H1 (cell line): ENCODE measurements around the gene HTR3E.

Experiments used
- EGR1 ChIP-seq: IDR thresholded peaks from 2 replicates; pipeline ENCODE4 v1.6.1; 2011; ENCODE audit warnings: low read depth, low read length, borderline replicate concordance
- EP300 ChIP-seq, 2 experiments: IDR thresholded peaks; 1 replicate in 1 of 2; 2 replicates in 1 of 2; pipeline ENCODE4 v1.6.1; 2011 to 2012; ENCODE audit warnings: low read depth in 2 of 2, low read length in 2 of 2, mild to moderate bottlenecking in 2 of 2, borderline replicate concordance in 1 of 2, inconsistent platforms in 1 of 2, moderate library complexity in 1 of 2
- JUN ChIP-seq: IDR thresholded peaks from 2 replicates; pipeline ENCODE4 v1.6.1; 2011; ENCODE audit warnings: low read depth, mild to moderate bottlenecking, improper control_type of control experiment, low read length
- KDM1A ChIP-seq: fragments of 200-600, 300-600 bp; sonication (generic); IDR thresholded peaks from 2 replicates; pipeline ENCODE4 v1.7.1; 2016; ENCODE audit warnings: mild to moderate bottlenecking, low read length, borderline replicate concordance
- POLR2A ChIP-seq, 2 experiments: IDR thresholded peaks; 1 replicate in 1 of 2; 2 replicates in 1 of 2; pipeline ENCODE4 v1.6.1; 2011; ENCODE audit warnings: low read depth in 2 of 2, low read length in 2 of 2, mild to moderate bottlenecking in 2 of 2; ENCODE audit errors: control extremely low read depth in 1 of 2
- SRF ChIP-seq: IDR thresholded peaks from 2 replicates; pipeline ENCODE4 v1.6.1; 2011; ENCODE audit warnings: mild to moderate bottlenecking, low read depth, low read length, moderate library complexity
- TF ChIP-seq, protein P1 (sequence below), 3 experiments: IDR thresholded peaks; 1 replicate in 2 of 3; 2 replicates in 1 of 3; pipeline versions ENCODE4 v1.5.1 to v1.6.1; 2011; ENCODE audit warnings: low read length in 3 of 3, mild to moderate bottlenecking in 3 of 3, inconsistent platforms in 2 of 3, low read depth in 1 of 3, moderate library complexity in 1 of 3; ENCODE audit not compliant: insufficient read depth in 1 of 3; ENCODE audit errors: control extremely low read depth in 1 of 3
- TF ChIP-seq, protein P2 (sequence below): IDR thresholded peaks from 2 replicates; pipeline ENCODE4 v1.6.1; 2011; ENCODE audit warnings: low read depth, mild to moderate bottlenecking, low read length; ENCODE audit not compliant: insufficient read depth

DNA sequence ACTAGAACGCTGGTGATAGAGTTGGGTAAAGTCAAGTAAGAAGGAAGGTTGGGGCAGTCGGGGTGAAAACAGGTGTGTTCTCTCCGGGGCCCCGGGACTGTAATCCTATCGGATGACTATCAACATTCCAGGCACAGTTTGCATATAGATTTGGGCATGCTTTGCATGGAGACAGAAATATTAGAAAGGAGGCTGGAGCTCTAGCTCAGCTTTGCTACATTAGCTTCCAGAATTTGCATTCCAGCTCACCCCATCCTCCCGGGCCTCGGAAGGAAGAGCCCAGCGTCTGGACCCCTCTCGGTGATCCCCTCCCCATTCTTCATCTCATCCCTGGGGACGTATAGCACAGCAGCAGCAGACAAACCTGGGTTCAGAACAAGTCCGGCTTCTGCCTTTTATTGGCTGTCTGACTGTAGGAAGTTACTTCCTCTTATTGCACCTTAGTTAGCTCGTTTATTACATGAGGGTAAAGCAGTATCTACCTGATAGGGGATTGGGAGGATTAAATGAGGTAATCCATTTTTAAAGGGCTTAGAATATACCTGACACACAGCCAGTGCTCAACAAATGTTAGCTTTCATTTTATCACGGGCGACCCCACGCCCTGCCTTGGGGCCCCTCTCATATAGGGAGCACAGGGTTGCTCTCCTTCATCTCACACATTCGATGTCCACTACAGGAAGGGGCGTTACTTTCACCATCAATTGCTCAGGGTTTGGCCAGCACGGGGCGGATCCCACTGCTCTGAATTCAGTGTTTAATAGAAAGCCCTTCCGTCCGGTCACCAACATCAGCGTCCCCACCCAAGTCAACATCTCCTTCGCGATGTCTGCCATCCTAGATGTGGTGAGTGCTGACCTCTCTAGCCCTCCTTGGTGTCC is 3.2 kb downstream of the HTR3E start:
- TF ChIP-seq POLR2A (IDR thresholded peaks at IDR 0.05; ENCODE audit: control extremely low read depth in 1 of 2, low read depth in 2 of 2, low read length in 2 of 2): no peak
- no peak for TF ChIP-seq EP300 (IDR thresholded peaks at IDR 0.05; ENCODE audit: borderline replicate concordance in 1 of 2, low read depth in 2 of 2, low read length in 2 of 2)
- TF ChIP-seq EGR1: no peak
- no peak for TF ChIP-seq SRF
- TF ChIP-seq JUN: no peak
- TF ChIP-seq, protein P1, sequence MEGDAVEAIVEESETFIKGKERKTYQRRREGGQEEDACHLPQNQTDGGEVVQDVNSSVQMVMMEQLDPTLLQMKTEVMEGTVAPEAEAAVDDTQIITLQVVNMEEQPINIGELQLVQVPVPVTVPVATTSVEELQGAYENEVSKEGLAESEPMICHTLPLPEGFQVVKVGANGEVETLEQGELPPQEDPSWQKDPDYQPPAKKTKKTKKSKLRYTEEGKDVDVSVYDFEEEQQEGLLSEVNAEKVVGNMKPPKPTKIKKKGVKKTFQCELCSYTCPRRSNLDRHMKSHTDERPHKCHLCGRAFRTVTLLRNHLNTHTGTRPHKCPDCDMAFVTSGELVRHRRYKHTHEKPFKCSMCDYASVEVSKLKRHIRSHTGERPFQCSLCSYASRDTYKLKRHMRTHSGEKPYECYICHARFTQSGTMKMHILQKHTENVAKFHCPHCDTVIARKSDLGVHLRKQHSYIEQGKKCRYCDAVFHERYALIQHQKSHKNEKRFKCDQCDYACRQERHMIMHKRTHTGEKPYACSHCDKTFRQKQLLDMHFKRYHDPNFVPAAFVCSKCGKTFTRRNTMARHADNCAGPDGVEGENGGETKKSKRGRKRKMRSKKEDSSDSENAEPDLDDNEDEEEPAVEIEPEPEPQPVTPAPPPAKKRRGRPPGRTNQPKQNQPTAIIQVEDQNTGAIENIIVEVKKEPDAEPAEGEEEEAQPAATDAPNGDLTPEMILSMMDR (IDR thresholded peaks at IDR 0.05; ENCODE audit: control extremely low read depth in 1 of 3, insufficient read depth in 1 of 3, low read depth in 1 of 3, low read length in 3 of 3): no peak
- TF ChIP-seq, protein P2, sequence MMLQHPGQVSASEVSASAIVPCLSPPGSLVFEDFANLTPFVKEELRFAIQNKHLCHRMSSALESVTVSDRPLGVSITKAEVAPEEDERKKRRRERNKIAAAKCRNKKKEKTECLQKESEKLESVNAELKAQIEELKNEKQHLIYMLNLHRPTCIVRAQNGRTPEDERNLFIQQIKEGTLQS: no peak
- no peak for TF ChIP-seq KDM1A
